CD4-positive, alpha-beta T cell treated with Interleukin-6 at 100 ng/mL for 8 hours (primary cell): ENCODE measurements around the gene ATRAID.
A peak's percentile ranks its signal among the peaks of the same experiment; 100 is the strongest.

Source experiments
- DNase-seq: peaks from one replicate; pipeline ENCODE4 v3.0.0-alpha.2; 2020; ENCODE audit warnings: mixed read lengths, low spot score

The ATRAID gene

GRCh38 chr2:27219091-27219490 is 7.2 kb downstream of the ATRAID start:
- no peak for DNase-seq

GRCh38 chr2:27220091-27220490 is 8.2 kb downstream of the ATRAID start:
- no peak for DNase-seq

- DNase-seq: no peak
These were observed 9.3 kb downstream of the ATRAID start for GRCh38 chr2:27221166-27221565.

GRCh38 chr2:27222407-27222806 is 10.6 kb downstream of the ATRAID start:
- DNase-seq: no peak

GRCh38 chr2:27223416-27223815 is 11.6 kb downstream of the ATRAID start:
- no peak for DNase-seq

GRCh38 chr2:27225526-27225925 is 13.7 kb downstream of the ATRAID start:
- no peak for DNase-seq

- no peak for DNase-seq
These were observed 15.7 kb downstream of the ATRAID start for GRCh38 chr2:27227501-27227900.

- no peak for DNase-seq
These were observed 20.1 kb downstream of the ATRAID start for GRCh38 chr2:27231921-27232320.

GRCh38 chr2:27233341-27233740 is 21.5 kb downstream of the ATRAID start:
- no peak for DNase-seq

GRCh38 chr2:27236136-27236535 is 24.3 kb downstream of the ATRAID start:
- no peak for DNase-seq

GRCh38 chr2:27236626-27237025 is 24.8 kb downstream of the ATRAID start:
- no peak for DNase-seq

GRCh38 chr2:27237341-27237945 is 25.6 kb downstream of the ATRAID start:
- no peak for DNase-seq

GRCh38 chr2:27238976-27239375 is 27.1 kb downstream of the ATRAID start:
- DNase-seq: no peak

GRCh38 chr2:27240406-27240805 is 28.6 kb downstream of the ATRAID start:
- no peak for DNase-seq

- no peak for DNase-seq
These were observed 30.1 kb downstream of the ATRAID start for GRCh38 chr2:27241761-27242613.

GRCh38 chr2:27242614-27242951 is 30.7 kb downstream of the ATRAID start:
- no peak for DNase-seq

GRCh38 chr2:27243391-27244130 is 31.7 kb downstream of the ATRAID start:
- no peak for DNase-seq

- no peak for DNase-seq
These were observed 33.3 kb downstream of the ATRAID start for GRCh38 chr2:27245116-27245515.

GRCh38 chr2:27245626-27246025 is 33.8 kb downstream of the ATRAID start:
- no peak for DNase-seq

GRCh38 chr2:27247893-27248292 is 36.1 kb downstream of the ATRAID start:
- no peak for DNase-seq

GRCh38 chr2:27249159-27249890 is 37.5 kb downstream of the ATRAID start:
- DNase-seq: no peak

- DNase-seq: peak; percentile 36
These were observed 38.2 kb downstream of the ATRAID start for GRCh38 chr2:27249891-27250651.
